ENCODE measurements around the gene USP22. TPM values are rescaled to one million over a fixed set of nuclear protein-coding genes. Genes with fewer than 3 reads are reported as not detected.
"Not testable (repeated sequence)": the region's sequence is repeated elsewhere in the genome, so short reads cannot be mapped to it uniquely, and the experiment has no call there.

Gene USP22
- polyA plus RNA-seq, 5 donors = 183 to 211 (median 189) TPM

DNA sequence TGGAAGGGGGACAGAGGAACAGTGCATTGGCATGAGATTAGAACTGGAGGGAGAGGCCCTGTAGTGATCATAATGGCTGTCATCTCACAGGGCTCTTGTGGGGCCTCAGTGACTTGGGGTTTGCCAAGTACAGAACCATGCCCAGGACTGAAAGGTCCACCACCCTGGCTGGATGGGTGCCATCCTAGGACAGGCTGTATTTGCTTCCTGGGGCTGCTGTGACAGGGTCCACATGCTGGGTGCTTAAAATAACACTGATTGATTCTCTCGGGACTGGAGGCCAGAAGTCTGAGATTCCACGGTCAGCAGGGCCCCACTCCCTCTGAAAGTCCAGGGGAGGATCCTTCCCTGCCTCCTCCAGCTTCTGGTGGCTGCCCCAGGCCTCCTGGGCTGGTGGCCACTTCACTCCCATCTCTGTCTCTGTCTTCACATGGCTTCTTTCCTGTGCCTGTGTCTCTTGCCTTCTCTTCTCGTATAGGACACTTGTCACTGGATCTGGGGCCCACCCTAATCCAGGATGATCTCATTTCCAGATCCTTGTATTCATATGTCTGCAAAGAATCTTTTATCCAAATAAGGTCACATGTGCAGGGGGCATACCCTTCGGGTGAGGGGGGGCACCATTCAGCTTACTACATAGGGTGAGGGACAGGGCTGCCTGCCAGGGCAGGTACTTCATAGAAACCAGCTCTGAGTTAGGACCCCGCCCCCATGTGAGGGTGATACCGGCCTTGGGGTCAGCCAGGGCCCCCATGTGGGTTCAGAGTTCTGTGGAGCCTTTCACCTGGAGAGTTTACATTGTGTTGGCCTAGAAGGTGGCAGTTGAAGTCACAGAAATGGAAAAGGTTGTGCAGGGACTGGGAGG lies 52.6 kb downstream of the USP22 start:
- no peak for DNase-seq

GRCh38 chr17:20989481-20989880 lies 53.3 kb downstream of the USP22 start:
- no peak for DNase-seq

DNA sequence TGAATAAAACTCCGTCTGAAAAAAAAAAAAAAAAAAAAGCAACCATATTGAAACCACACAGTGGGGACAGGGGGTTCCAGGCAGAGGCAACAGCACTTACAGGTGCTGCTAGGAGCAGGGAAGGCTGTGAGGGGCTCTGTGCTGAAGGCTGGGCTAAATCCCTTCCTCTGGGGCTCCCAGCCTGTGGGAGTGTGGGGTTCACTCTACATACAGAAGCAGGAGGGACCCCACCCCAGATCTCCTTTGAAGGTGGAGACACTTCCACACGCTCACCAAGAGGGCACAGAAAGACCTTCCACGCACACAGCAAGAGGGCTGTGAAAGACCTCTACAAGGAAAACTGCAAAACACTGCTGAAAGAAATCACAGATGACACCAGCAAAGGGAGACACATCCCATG lies 53.9 kb downstream of the USP22 start:
- DNase-seq = no peak

- no peak for DNase-seq
These were observed 54.7 kb downstream of the USP22 start for GRCh38 chr17:20988001-20988636.

GRCh38 chr17:20987511-20987910 lies 55.3 kb downstream of the USP22 start:
- no peak for DNase-seq

DNA sequence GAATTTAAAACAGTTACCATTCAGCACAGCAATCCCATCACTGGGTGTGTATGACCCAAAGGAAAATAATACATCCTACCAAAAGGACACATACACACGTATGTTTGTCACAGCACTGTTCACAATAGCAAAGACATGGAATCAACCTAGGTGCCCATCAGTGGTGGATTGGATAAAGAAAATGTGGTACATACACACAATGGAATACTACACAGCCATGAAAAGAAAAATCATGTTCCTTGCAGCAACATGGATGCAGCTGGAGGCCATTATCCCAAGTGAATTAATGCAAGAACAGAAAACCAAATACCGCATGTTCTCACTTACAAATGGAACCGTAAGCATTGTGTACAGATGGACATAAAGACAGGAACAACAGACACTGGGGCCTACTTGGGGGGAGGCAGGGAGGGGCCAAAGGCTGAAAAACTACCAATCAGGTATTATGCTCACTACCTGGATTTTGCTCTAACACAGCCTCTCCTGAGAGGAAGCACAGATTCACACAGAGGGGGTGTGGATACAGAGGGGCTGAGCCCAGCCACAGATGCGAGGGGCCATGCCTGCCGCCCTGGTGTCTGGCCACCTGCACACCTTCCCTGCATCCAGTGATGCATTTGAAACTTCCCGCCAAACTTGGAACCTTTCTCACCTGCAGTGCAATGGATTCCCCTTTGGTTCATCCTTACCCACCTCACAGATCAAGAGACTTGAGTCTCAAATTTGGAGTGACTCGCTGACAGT lies 55.9 kb downstream of the USP22 start:
- DNase-seq = no peak

GRCh38 chr17:20983359-20983637 lies 59.5 kb downstream of the USP22 start:
- DNase-seq = no peak

- DNase-seq = no peak
These were observed 60.0 kb downstream of the USP22 start for GRCh38 chr17:20982589-20983358.

GRCh38 chr17:20981046-20981920 lies 61.5 kb downstream of the USP22 start:
- DNase-seq = no peak

DNA sequence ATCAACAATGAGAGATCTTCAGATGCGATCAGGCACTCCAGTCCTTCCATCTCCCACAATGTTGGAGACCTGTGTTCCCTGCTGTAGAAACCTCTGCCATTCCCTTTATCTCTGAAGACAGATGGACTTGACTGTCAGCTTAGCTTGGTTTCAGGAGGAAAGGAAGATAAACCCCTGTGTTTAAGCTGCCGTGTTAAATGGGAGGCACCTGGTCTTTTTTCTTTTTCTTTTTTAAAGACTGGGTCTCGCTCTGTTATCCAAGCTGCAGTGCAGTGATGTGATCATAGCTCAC lies 63.1 kb downstream of the USP22 start:
- no peak for DNase-seq

DNA sequence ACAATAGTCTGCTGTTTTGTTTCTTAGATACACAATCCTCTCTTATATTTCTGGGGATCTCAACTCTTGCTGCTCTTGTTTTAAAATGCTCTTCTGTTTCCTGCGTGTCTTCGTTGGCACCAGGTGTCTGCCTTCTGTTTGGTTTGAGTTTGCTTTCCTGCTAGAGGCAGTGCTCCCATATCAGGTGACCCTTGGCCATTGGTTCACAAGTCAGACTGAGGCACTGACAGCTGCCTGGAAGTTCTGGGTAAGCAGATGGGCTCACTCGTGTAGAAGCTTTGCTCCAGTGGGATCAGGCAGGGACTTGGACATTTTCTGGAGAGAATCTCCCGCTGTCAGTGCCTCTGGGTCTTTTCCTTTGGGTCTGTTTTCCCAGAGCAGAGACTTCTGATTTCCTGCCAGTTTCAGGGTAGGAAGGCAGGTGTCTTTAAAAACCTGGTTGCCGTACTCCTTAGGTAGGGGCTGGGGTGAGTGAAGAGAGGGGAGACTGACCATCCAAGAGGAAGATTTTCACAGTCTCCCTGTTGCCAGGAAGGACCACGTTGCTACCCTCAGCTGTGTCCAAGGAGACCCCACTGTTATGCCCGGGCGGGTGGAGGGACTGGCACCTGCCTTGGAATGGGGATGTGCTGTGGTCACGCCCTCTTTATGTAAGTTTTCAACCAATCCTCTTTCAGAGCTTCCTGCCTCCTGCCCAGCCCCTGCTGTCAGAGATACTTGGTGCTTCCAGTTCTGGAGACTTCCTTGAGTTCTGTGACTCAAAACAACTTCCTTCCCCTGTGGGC lies 63.6 kb downstream of the USP22 start:
- not testable (repeated sequence) for DNase-seq

- DNase-seq = not testable (repeated sequence)
These were observed 65.1 kb downstream of the USP22 start for GRCh38 chr17:20977609-20978253.

GRCh38 chr17:20975566-20975965 lies 67.2 kb downstream of the USP22 start:
- DNase-seq = no peak

- no peak for DNase-seq
These were observed 72.5 kb downstream of the USP22 start for GRCh38 chr17:20970329-20970728.

- no peak for DNase-seq
These were observed 73.7 kb downstream of the USP22 start for GRCh38 chr17:20968913-20969616.

DNA sequence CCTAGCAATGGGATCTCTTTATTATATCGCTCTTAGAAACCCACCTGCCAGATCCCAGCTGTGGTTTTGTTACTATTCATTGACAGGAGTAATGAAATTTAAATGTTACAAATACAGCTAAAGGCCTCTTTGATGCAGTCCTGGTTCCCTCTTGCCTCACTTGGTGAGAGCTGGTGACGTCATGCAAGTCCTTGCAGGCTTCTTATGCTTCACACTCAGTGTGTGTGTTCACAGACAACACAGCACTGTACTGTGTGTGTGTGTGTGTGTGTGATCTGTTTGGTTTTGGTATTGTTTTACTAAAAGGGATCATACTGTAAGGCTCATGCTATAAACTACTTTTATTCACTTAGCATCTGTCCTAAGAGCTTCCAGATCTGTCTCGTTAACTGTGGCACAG lies 75.0 kb downstream of the USP22 start:
- DNase-seq = no peak

GRCh38 chr17:20966870-20967269 lies 75.9 kb downstream of the USP22 start:
- peak; percentile 20 to 32 for DNase-seq

DNA sequence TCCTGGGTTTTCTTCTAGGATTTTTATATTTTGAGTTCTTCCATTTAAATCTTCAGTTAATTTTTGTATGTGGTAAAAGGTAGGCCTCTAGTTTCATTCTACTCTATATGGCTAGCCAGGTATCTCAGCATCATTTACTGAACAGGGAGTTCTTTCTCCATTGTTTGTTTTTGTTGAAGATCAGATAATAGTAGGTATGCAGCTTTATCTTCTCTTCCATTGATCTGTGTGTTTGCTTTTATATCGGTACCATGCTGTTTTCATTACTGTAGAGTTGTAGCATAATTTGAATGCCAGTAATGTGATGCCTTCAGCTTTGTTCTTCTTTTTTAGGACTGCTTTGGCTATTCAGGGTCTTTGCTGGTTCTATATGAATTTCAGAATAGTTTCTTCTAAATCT lies 77.3 kb downstream of the USP22 start:
- no peak for DNase-seq

DNA sequence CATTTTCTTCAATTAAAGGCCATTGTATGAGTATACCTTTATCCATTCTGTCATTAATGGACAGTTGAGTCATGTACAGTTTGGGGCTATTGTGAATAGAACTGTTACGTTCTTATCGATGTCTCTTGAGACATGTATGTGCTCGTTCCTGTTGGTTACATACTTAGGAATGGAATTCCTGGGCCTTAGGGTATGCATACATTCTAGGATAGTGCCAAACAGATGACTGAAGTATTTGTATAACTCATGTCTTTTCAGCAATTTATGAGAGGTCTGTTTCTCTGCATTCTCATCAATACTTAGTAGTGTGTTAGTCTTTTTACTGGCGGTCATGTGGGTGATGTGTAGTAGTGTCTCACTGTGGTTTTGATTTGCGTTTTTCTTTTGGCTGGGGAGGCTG lies 81.2 kb downstream of the USP22 start:
- DNase-seq = no peak

Measured in right lung (tissue), 5 donors.